HAP-1 (cell line): ENCODE results near the gene DEPDC1B.
A peak's percentile ranks its signal among the peaks of the same experiment; 100 is the strongest.
"Not testable (repeated sequence)": the region's sequence is repeated elsewhere in the genome, so short reads cannot be mapped to it uniquely, and the experiment has no call there.

ENCODE experiments used
- DNase-seq, 2 experiments: peaks; one replicate each; pipeline ENCODE4 v3.0.0-alpha.2; 2016 to 2020; ENCODE audit warnings: low spot score in 2 of 2
- H3K27me3 ChIP-seq: fragments of 250-450 bp; sonication (Bioruptor Pico); 2 replicates; pipeline ENCODE4 v1.5.1; 2020; ENCODE audit warnings: low read depth, mild to moderate bottlenecking, moderate library complexity
- H3K36me3 ChIP-seq: fragments of 250-450 bp; sonication (Bioruptor Pico); replicated peaks from 2 replicates; pipeline ENCODE4 v1.5.1; 2020; ENCODE audit warnings: mild to moderate bottlenecking
- H3K4me1 ChIP-seq: fragments of 250-450 bp; sonication (Bioruptor Pico); 2 replicates; pipeline ENCODE4 v1.5.1; 2020; ENCODE audit warnings: mild to moderate bottlenecking
- H3K4me3 ChIP-seq: fragments of 250-450 bp; sonication (Bioruptor Pico); 2 replicates; pipeline ENCODE4 v1.5.1; 2020; ENCODE audit warnings: mild to moderate bottlenecking, moderate library complexity
- H3K9me3 ChIP-seq: fragments of 250-450 bp; sonication (Bioruptor Pico); 2 replicates; pipeline ENCODE4 v1.5.1; 2020; ENCODE audit warnings: mild to moderate bottlenecking, moderate library complexity
- in situ Hi-C: fragments of 300-500 bp; cut with MboI; formaldehyde crosslinking; loops from 3 replicates; pipeline ENCODE4 v1.14.3; 2020; ENCODE audit warnings: low sequenced_read_pairs, inconsistent platforms, mixed read lengths

DEPDC1B gene

DNA sequence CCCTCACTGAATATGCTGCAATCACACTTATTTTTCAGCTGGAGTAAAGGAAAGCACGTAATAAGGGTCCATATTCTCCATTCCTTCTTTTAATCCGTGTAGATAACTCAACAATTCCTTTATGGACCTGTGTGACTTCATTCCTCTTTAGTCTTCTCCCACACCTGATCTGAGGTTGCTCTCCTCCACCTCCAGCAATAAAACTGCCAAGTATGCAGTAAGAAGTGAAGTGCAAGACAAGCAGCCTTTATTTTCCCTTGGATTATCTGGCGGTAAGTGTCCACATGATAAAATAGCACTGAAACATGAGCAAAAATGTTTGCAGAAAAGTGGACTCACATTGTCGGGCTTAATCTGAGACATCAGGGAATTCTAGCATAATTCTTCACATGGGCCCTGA lies 13.8 kb downstream of the DEPDC1B start:
- H3K4me3 ChIP-seq, result no peak overlapping the region
- no peaks in the 10 kb centered on the region for H3K9me3 ChIP-seq
- H3K27me3 ChIP-seq, result no peaks in the 10 kb centered on the region
- no peak for DNase-seq
- in situ Hi-C loops, result loop anchor here (25.0 kb wide), 1 partner anchor 251 kb away; the partner anchor contains the start of genes ERCC8 and NDUFAF2
- peaks cover 5% of the 10 kb centered on the region; the same call in 1 of the 2 replicates for H3K4me1 ChIP-seq
- H3K36me3 ChIP-seq, result peaks cover 29% of the 10 kb centered on the region

DNA sequence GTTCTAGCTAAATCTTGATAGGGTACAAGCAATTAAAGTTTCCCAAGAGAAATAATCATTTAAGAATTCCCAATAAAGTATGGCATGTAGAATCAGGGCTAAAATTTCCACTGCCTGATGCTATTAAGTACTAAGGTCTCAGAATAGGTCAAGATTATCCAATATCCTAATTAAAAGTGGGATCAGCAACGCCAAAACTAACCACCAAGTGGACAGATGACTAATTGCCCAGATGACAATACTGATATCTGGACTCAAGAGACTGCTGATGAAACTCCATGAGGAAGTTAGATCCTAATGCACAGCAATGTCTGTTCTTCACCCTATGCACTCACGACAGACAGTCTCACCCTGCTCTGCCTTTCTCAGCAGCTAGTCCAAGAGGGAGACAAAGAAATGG lies 14.3 kb downstream of the DEPDC1B start:
- Histone ChIP-seq H3K4me1 (peaks cover 5% of the 10 kb centered on the region; the same call in 1 of the 2 replicates), H3K36me3 (peaks cover 29% of the 10 kb centered on the region), H3K4me3 (no peak overlapping the region), H3K9me3 (no peaks in the 10 kb centered on the region), H3K27me3 (no peaks in the 10 kb centered on the region)
- DNase-seq, result no peak
- in situ Hi-C loops, result loop anchor here (25.0 kb wide), 1 partner anchor 252 kb away; the partner anchor contains the start of genes ERCC8 and NDUFAF2

DNA sequence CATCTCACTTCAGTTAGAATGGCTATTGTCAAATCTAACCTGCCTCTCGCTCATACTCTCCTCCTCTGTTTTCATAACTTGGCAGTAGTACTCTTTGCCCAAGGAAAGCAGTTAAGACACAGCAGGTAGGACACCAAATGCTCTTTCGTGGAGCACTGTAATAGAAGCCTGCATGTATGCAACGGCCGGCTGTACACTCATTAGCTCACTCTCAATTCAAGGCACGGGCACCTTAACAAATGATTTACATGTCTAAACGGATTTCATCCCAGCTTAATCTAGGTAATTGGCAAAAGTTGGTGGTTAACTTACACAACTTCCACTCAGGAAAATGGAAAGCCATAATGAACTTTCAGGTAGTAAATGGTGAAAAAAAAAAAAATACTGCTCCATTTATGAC lies 14.9 kb downstream of the DEPDC1B start:
- Histone ChIP-seq H3K9me3 (no peaks in the 10 kb centered on the region), H3K27me3 (no peaks in the 10 kb centered on the region), H3K4me1 (no peaks in the 10 kb centered on the region), H3K4me3 (no peak overlapping the region), H3K36me3 (peaks cover 29% of the 10 kb centered on the region)
- no peak for DNase-seq
- in situ Hi-C loops, result loop anchor here (25.0 kb wide), 1 partner anchor 252 kb away; the partner anchor contains the start of genes ERCC8 and NDUFAF2

DNA sequence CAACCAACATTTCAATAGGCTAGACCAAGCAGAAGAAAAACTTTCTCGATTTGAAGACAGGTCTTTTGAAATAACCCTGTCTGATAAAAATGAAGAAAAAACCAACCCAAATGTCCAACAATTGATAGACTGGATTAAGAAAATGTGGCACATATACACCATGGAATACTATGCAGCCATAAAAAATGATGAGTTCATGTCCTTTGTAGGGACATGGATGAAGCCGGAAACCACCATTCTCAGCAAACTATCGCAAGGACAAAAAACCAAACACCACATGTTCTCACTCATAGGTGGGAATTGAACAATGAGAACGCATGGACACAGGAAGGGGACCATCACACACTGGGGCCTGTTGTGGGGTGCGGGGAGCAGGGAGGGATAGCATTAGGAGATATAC lies 18.0 kb downstream of the DEPDC1B start:
- H3K4me3 ChIP-seq, H3K4me1 ChIP-seq, H3K27me3 ChIP-seq, DNase-seq, H3K9me3 ChIP-seq: not testable (repeated sequence)
- in situ Hi-C loops, result loop anchor here (25.0 kb wide), 1 partner anchor 255 kb away; the partner anchor contains the start of genes ERCC8 and NDUFAF2
- peaks cover 29% of the 10 kb centered on the region for H3K36me3 ChIP-seq

DNA sequence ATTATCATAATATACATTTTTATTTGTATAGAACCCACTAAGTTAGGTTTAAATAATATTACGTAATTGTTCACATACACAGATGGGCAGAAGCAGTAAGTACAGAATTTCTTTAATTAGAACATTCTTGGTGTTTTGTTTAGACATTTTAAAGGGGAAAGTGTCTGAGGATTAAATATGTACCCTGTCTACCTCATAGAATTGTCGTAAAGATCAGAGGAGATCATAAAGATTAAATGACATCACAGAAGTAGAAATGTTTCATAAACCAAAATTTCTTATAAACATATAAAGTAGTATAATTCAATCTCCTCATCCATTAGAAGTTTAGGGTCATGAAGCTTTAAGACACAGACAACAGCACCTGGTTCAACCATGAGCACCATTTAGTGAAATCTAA lies 20.1 kb downstream of the DEPDC1B start:
- no peaks in the 10 kb centered on the region for H3K4me1 ChIP-seq
- no peaks in the 10 kb centered on the region for H3K27me3 ChIP-seq
- no peaks in the 10 kb centered on the region for H3K9me3 ChIP-seq
- H3K4me3 ChIP-seq, result no peak overlapping the region
- peaks cover 10% of the 10 kb centered on the region for H3K36me3 ChIP-seq
- in situ Hi-C loops, result loop anchor here (25.0 kb wide), 1 partner anchor 257 kb away; the partner anchor contains the start of genes ERCC8 and NDUFAF2
- DNase-seq, result no peak

DNA sequence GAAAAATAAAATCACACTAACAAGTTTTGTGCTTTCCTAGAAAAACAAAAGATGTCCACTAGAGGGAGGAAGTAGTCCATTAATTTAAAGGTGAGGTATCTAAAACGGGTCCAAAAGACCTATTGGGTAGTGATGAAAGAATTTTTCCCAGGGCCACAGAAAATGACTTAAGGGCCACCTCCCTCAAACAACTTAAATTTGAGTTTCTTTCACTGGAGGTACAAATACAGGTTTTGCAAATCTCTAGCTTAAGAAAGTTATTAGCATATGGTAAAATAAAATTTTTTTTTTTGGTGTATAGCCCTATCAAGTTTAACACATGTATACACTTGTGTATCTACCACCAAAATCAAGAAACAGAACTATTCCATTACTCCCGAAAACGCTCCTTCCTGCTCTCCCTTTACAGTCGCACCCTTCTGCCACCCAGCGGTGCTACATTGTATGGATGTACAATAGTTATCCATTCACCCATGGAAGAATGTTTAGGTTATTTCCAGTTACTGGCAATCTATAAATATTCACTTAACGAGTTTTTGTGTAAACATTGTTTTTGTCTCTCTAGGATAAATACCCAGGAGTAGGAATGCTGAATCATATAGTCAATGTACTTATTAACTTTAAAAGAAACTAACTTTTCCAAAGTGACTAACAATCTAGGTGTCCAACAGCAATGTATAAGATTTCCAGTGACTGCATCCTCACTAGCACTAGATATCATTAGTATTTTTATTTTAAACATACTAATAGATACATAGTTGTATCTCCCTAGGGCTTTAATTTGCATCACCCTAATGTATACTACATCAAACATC lies 21.9 kb downstream of the DEPDC1B start:
- DNase-seq, result peak in 1 of 2 experiments; percentile 49

DNA sequence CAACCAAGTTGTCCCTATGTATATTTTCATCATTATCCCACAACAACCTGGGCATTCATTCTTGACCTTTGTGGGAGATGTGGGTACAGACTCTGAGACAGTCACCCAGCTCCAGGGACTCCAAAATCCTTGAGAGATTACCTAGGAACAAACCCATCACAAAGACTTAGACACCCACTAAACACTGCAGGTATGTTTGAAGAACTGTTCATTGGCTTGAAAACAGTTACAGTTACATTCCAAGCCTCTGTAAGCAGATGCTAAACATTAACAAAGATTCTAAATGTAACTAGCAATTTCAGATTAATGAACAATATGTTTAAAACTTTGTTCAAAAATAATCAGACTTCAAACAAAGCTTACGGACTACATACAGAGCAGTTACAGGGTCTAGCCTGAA lies 24.7 kb downstream of the DEPDC1B start:
- Histone ChIP-seq H3K27me3 (no peaks in the 10 kb centered on the region), H3K36me3 (no peaks in the 10 kb centered on the region; the same call in 1 of the 2 replicates), H3K4me3 (no peak overlapping the region), H3K9me3 (no peaks in the 10 kb centered on the region), H3K4me1 (no peaks in the 10 kb centered on the region)
- DNase-seq, result no peak
- in situ Hi-C loops, result loop anchor here (25.0 kb wide), 1 partner anchor 262 kb away; the partner anchor contains the start of genes ERCC8 and NDUFAF2

More for the DNA sequence above, 21.9 kb downstream of the DEPDC1B start:
- in situ Hi-C loops, result loop anchor here (25.0 kb wide), 1 partner anchor 259 kb away; the partner anchor contains the start of genes ERCC8 and NDUFAF2
- no peak overlapping the region for H3K4me3 ChIP-seq
- H3K36me3 ChIP-seq, result peaks cover 7% of the 10 kb centered on the region
- no peaks in the 10 kb centered on the region for H3K27me3 ChIP-seq
- H3K9me3 ChIP-seq, result no peaks in the 10 kb centered on the region
- H3K4me1 ChIP-seq, result no peaks in the 10 kb centered on the region

DNA sequence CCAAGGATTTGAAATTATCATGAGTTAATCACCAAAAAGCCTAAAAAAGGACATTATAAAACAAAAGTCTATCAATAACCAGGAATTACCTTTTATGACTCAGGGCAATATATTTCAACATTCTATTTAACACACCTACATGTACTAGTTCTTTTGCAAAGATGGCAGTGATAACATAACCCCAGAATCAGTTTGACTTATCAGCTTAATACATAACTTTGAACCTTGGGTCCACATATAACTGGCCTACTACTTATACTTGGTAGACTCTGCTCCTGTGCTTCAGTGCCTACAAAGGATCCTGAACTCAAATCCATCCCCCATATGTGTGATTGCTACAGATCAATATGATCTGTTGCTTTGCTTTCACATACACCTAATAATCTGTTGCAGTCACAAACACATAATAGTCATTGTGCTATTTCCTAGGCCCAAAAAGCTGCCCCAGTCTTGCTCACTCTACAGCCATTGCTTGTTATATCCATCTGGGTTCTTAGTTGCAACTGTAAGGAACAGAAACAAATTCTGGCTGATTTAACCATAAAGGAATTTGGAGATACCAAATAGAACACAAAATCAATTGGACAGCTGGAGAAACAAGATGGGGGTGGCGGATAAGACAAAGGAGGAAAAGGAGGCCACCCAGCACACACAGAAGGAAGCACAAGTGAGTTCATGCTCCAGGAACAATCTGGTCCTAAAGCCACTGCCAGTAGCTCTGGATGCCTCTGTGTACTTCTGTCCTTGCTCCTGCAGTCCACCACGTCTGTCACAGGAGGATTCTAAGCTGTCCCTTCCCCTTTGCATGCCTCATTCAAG lies 25.5 kb downstream of the DEPDC1B start:
- Histone ChIP-seq H3K4me1 (no peaks in the 10 kb centered on the region), H3K9me3 (no peaks in the 10 kb centered on the region), H3K4me3 (no peak overlapping the region), H3K36me3 (no peaks in the 10 kb centered on the region; the same call in 1 of the 2 replicates), H3K27me3 (no peaks in the 10 kb centered on the region)
- DNase-seq, result no peak
- in situ Hi-C loops, result loop anchor here (25.0 kb wide), 2 partner anchors 263 to 862 kb away; partner anchors contain the start of genes ERCC8 and NDUFAF2

DNA sequence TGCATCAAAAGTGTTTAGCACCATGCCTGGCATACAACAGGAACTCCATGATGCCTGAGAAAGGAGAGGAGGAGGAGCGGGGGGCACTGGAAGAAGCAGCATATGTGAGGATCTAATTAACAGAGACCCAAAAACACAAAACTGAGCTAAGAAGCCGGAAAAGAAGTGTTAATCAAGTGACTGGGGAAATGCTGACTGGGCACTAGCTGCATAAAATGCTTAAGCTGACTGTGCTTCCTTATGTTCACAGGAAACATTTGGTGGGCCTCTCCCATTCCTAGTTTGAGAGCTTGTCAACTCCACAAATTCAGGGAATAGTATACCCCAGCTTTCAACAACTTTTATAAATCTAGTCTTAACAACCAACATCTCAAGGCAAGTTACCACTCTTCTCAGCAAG lies 26.6 kb downstream of the DEPDC1B start:
- H3K36me3 ChIP-seq, result no peaks in the 10 kb centered on the region; the same call in 1 of the 2 replicates
- H3K27me3 ChIP-seq, result no peaks in the 10 kb centered on the region
- H3K9me3 ChIP-seq, result no peaks in the 10 kb centered on the region
- H3K4me3 ChIP-seq, result no peak overlapping the region
- DNase-seq, result no peak
- no peaks in the 10 kb centered on the region for H3K4me1 ChIP-seq
- in situ Hi-C loops, result loop anchor here (25.0 kb wide), 1 partner anchor 861 kb away; no protein-coding TSS in a partner anchor

DNA sequence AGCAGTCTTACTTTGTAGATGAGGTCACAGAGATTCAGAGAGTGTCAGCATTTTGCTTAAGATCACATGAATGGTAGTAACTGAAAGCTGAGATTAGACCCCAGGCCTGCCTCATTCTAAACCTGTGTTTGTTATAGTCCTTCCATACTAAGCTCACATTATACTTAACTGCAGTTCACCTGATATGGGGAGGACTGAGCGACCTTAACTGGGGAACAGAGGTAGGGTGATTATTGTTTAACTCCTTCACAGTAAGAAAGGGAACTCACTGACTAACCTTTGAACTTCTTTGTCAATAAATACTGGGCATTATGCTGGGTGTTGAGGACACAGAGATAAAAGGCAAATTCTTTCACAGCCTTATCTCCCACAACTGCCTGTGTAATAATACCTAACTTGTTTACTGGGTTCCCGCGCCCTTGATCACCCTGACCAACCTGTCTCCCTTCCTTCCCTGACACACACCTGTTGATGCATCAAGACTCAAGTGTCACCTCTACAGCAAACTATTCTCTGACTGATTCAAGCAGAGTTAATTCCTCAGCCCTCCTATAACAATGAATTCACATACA lies 27.2 kb downstream of the DEPDC1B start:
- no peak for DNase-seq
- no peaks in the 10 kb centered on the region for H3K9me3 ChIP-seq
- no peaks in the 10 kb centered on the region for H3K4me1 ChIP-seq
- no peak overlapping the region for H3K4me3 ChIP-seq
- in situ Hi-C loops, result loop anchor here (25.0 kb wide), 1 partner anchor 860 kb away; no protein-coding TSS in a partner anchor
- H3K36me3 ChIP-seq, result no peaks in the 10 kb centered on the region; the same call in 1 of the 2 replicates
- no peaks in the 10 kb centered on the region for H3K27me3 ChIP-seq

DNA sequence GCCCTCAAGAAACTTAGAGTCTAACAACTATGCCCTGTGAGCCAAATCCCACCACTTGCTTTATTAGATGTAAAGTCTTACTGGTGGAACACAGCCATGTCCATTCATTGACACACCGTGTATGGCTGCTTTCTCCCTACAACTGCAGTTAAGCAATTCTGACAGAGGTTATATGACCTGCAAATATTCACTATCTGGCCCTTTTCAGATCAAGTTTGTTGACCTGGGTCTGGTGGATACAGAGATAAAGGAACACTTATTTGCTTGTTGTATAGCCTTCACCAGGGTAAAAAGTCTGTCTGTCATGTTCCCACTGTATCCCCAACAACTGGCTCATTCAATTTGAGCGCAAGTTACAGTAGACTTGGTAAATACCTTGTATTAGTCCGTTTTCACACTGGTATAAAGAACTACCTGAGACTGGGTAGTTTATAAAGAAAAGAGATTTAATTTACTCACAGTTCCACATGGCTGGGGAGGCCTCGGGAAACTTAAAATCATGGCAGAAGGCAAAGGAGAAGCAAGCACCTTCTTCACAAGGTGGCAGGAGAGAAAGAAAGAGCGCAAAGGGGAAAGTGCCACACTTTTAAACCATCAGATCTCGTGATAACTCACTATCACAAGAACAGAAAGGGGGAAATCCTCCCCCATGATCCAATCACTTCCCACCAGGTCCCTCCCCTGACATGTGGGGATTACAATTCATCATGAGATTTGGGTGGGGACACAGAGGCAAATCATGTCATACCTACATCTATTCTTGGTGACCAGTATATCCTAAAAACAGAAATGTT lies 27.9 kb downstream of the DEPDC1B start:
- DNase-seq, result no peak
- Histone ChIP-seq H3K4me1 (no peaks in the 10 kb centered on the region), H3K27me3 (no peaks in the 10 kb centered on the region), H3K9me3 (no peaks in the 10 kb centered on the region), H3K36me3 (no peaks in the 10 kb centered on the region; the same call in 1 of the 2 replicates), H3K4me3 (no peak overlapping the region)
- in situ Hi-C loops, result loop anchor here (25.0 kb wide), 1 partner anchor 860 kb away; no protein-coding TSS in a partner anchor

DNA sequence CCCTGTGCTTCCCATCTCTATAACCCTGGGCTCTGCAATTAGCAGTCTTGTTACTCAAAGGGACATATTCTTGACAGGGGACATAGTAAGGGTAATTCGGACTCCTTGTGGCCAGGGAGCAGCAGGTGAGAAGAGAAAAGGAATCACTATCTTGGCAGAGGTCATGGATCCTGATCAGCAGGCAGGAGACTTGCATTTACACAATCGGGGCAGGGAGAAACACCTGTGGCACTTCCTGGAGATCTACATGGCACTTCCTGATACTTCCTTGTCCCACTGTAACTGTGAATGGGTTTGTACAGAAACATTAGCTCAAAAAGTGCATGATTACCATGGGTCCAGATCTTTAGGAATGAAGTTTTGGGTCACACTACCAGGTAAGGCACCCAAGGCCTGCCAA lies 29.2 kb downstream of the DEPDC1B start:
- Histone ChIP-seq H3K36me3 (no peaks in the 10 kb centered on the region; the same call in 1 of the 2 replicates), H3K9me3 (no peaks in the 10 kb centered on the region), H3K27me3 (no peaks in the 10 kb centered on the region), H3K4me3 (no peak overlapping the region), H3K4me1 (no peaks in the 10 kb centered on the region)
- no peak for DNase-seq
- in situ Hi-C loops, result loop anchor here (25.0 kb wide), 1 partner anchor 858 kb away; no protein-coding TSS in a partner anchor
